ENCODE results near the gene TAF1C.
A peak's percentile ranks its signal among the peaks of the same experiment; 100 is the strongest.
"Not testable (repeated sequence)": the region's sequence is repeated elsewhere in the genome, so short reads cannot be mapped to it uniquely, and the experiment has no call there.

The TAF1C gene

GRCh38 chr16:84186685-84187437 is at the start of gene TAF1C:
Gene TAF1C (minus strand): TSS chr16:84187057. CDS start chr16:84184988, 2,069 bp downstream.
- DNase-seq (ENCODE audit: low read depth) = peak; percentile 87

- no peak for DNase-seq (ENCODE audit: low read depth)
These were observed 47.7 kb upstream of the TAF1C start for GRCh38 chr16:84234321-84235241.

GRCh38 chr16:84233748-84234147 is 46.9 kb upstream of the TAF1C start:
- no peak for DNase-seq (ENCODE audit: low read depth)

GRCh38 chr16:84232969-84233368 is 46.1 kb upstream of the TAF1C start:
- DNase-seq (ENCODE audit: low read depth) = no peak

GRCh38 chr16:84232060-84232459 is 45.2 kb upstream of the TAF1C start:
- no peak for DNase-seq (ENCODE audit: low read depth)

- DNase-seq (ENCODE audit: low read depth) = no peak
These were observed 42.6 kb upstream of the TAF1C start for GRCh38 chr16:84229471-84229870.

GRCh38 chr16:84228256-84228838 is 41.5 kb upstream of the TAF1C start:
- DNase-seq (ENCODE audit: low read depth) = no peak

GRCh38 chr16:84227548-84227947 is 40.7 kb upstream of the TAF1C start:
- DNase-seq (ENCODE audit: low read depth) = no peak

GRCh38 chr16:84226026-84226425 is 39.2 kb upstream of the TAF1C start:
- DNase-seq (ENCODE audit: low read depth) = no peak

GRCh38 chr16:84225571-84225970 is 38.7 kb upstream of the TAF1C start:
- DNase-seq (ENCODE audit: low read depth) = no peak

- DNase-seq (ENCODE audit: low read depth) = no peak
These were observed 38.3 kb upstream of the TAF1C start for GRCh38 chr16:84225126-84225525.

- DNase-seq (ENCODE audit: low read depth) = no peak
These were observed 37.7 kb upstream of the TAF1C start for GRCh38 chr16:84224554-84224953.

GRCh38 chr16:84223456-84223855 is 36.6 kb upstream of the TAF1C start:
- DNase-seq (ENCODE audit: low read depth) = no peak

GRCh38 chr16:84220851-84221250 is 34.0 kb upstream of the TAF1C start:
- no peak for DNase-seq (ENCODE audit: low read depth)

GRCh38 chr16:84218956-84219355 is 32.1 kb upstream of the TAF1C start:
- DNase-seq (ENCODE audit: low read depth) = no peak

GRCh38 chr16:84218176-84218823 is 31.4 kb upstream of the TAF1C start:
- no peak for DNase-seq (ENCODE audit: low read depth)

- not testable (repeated sequence) for DNase-seq (ENCODE audit: low read depth)
These were observed 29.3 kb upstream of the TAF1C start for GRCh38 chr16:84216144-84216543.

GRCh38 chr16:84215531-84215930 is 28.7 kb upstream of the TAF1C start:
- no peak for DNase-seq (ENCODE audit: low read depth)

- DNase-seq (ENCODE audit: low read depth) = no peak
These were observed 27.7 kb upstream of the TAF1C start for GRCh38 chr16:84214451-84215066.

GRCh38 chr16:84212631-84213030 is 25.8 kb upstream of the TAF1C start:
- no peak for DNase-seq (ENCODE audit: low read depth)

GRCh38 chr16:84212154-84212553 is 25.3 kb upstream of the TAF1C start:
- no peak for DNase-seq (ENCODE audit: low read depth)

- no peak for DNase-seq (ENCODE audit: low read depth)
These were observed 23.1 kb upstream of the TAF1C start for GRCh38 chr16:84209989-84210388.

Data from activated T-helper 9 cell treated with anti-CD3 and anti-CD28 coated beads, Interleukin-2, amount 50 U/mL, for 16 hours (primary cell).